ENCODE measurements around the gene KCND2.
"Not testable (repeated sequence)": the region's sequence is repeated elsewhere in the genome, so short reads cannot be mapped to it uniquely, and the experiment has no call there.

KCND2 gene

DNA sequence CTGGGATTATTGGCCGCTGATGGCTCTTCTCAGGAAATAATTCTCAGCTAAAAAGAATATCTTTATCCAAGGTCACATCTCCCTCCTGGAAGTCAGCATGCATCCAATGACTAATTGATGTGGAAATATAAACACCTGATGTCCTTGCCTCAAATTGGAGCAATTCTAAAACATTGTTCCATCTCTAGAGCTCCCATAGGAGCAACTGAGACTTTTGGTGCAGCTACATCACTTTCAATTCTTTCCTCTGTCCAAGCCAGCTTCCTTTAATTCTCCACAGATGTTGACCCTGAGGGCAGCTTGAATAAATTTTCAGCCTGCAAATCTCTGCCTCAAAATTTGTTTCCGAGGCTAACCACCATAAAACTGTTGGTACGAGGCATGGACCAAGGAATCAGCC is 43.9 kb upstream of the KCND2 start:
- DNase-seq (no peak), ATAC-seq (ENCODE audit: insufficient read depth, low read depth) (no peak)
- H2AFZ ChIP-seq (ENCODE audit: low read depth, low read length): no peak overlapping the region
- H3K4me2 ChIP-seq (ENCODE audit: insufficient read depth, low read length): no peak overlapping the region
- no peaks in the 10 kb centered on the region for H3K27me3 ChIP-seq (ENCODE audit: insufficient read depth, low read length, poor library complexity)
- H3K9ac ChIP-seq (ENCODE audit: low read depth, low read length): no peak overlapping the region
- TF ChIP-seq EZH2 (IDR thresholded peaks at IDR 0.05; ENCODE audit: borderline replicate concordance, low read depth, low read length, severe bottlenecking) (no peak), CTCF (IDR thresholded peaks at IDR 0.05; ENCODE audit: borderline replicate concordance, extremely low read depth, low read length, poor library complexity, severe bottlenecking) (no peak)
- H4K20me1 ChIP-seq (ENCODE audit: insufficient read depth, low read length): no peaks in the 10 kb centered on the region
- no peak overlapping the region for H3K27ac ChIP-seq (ENCODE audit: low read length)
- no peaks in the 10 kb centered on the region for H3K4me1 ChIP-seq (ENCODE audit: insufficient read depth, low read length)
- no peaks in the 10 kb centered on the region for H3K79me2 ChIP-seq (ENCODE audit: insufficient read depth, low read length)
- H3K9me3 ChIP-seq (ENCODE audit: insufficient read depth, low read length, severe bottlenecking): no peaks in the 10 kb centered on the region
- H3K36me3 ChIP-seq (ENCODE audit: insufficient read depth, low read length): no peaks in the 10 kb centered on the region
- H3K4me3 ChIP-seq (ENCODE audit: low read depth in 1 of 2, low read length in 2 of 2): no peak overlapping the region

DNA sequence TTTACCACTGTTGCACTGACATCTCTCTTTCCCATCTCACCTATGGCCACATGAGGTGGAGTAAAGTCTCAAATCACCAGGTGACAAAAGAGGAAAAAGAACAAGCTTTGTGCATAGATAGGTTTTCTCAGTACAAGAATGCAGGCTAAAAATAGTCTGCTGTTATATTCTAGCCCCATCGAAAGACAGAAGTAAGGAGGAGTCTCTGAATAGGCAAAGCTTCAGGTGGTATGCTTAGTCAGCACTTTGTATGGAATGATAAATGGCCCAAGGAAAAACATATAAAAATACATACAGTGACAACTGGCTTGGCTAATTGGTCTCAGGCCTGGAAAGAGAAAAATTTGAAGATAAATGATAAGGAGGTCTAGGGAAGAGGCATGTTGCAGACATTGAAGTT is 39.6 kb upstream of the KCND2 start:
- Histone ChIP-seq H2AFZ (ENCODE audit: low read depth, low read length) (no peak overlapping the region), H3K27ac (ENCODE audit: low read length) (no peak overlapping the region)
- ATAC-seq (ENCODE audit: insufficient read depth, low read depth): no peak

DNA sequence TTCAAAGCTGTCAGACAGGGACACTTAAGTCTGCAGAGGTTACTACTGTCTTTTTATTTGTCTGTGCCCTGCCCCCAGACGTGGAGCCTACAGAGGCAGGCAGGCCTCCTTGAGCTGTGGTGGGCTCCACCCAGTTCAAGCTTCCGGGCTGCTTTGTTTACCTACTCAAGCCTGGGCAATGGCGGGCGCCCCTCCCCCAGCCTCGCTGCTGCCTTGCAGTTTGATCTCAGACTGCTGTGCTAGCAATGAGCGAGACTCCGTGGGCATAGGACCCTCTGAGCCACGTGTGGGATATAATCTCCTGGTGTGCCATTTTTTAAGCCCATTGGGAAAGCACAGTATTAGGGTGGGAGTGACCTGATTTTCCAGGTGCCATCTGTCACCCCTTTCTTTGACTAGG is 32.6 kb upstream of the KCND2 start:
- H3K4me1 ChIP-seq (ENCODE audit: insufficient read depth, low read length); H3K4me3 ChIP-seq (ENCODE audit: low read depth in 1 of 2, low read length in 2 of 2); H3K79me2 ChIP-seq (ENCODE audit: insufficient read depth, low read length); H4K20me1 ChIP-seq (ENCODE audit: insufficient read depth, low read length); H3K27ac ChIP-seq (ENCODE audit: low read length); H3K9ac ChIP-seq (ENCODE audit: low read depth, low read length); H3K4me2 ChIP-seq (ENCODE audit: insufficient read depth, low read length); H3K9me3 ChIP-seq (ENCODE audit: insufficient read depth, low read length, severe bottlenecking); ATAC-seq (ENCODE audit: insufficient read depth, low read depth); H3K27me3 ChIP-seq (ENCODE audit: insufficient read depth, low read length, poor library complexity); H3K36me3 ChIP-seq (ENCODE audit: insufficient read depth, low read length); H2AFZ ChIP-seq (ENCODE audit: low read depth, low read length); DNase-seq: not testable (repeated sequence)

More for the DNA sequence above, 39.6 kb upstream of the KCND2 start:
- no peak overlapping the region for H3K4me3 ChIP-seq (ENCODE audit: low read depth in 1 of 2, low read length in 2 of 2)
- no peaks in the 10 kb centered on the region for H3K36me3 ChIP-seq (ENCODE audit: insufficient read depth, low read length)
- no peak for DNase-seq
- H3K4me1 ChIP-seq (ENCODE audit: insufficient read depth, low read length): no peaks in the 10 kb centered on the region
- no peak overlapping the region for H3K9ac ChIP-seq (ENCODE audit: low read depth, low read length)
- no peak for TF ChIP-seq CTCF (IDR thresholded peaks at IDR 0.05; ENCODE audit: borderline replicate concordance, extremely low read depth, low read length, poor library complexity, severe bottlenecking)
- TF ChIP-seq EZH2 (IDR thresholded peaks at IDR 0.05; ENCODE audit: borderline replicate concordance, low read depth, low read length, severe bottlenecking): no peak
- no peaks in the 10 kb centered on the region for H4K20me1 ChIP-seq (ENCODE audit: insufficient read depth, low read length)
- no peaks in the 10 kb centered on the region for H3K9me3 ChIP-seq (ENCODE audit: insufficient read depth, low read length, severe bottlenecking)
- H3K27me3 ChIP-seq (ENCODE audit: insufficient read depth, low read length, poor library complexity): no peaks in the 10 kb centered on the region
- H3K79me2 ChIP-seq (ENCODE audit: insufficient read depth, low read length): no peaks in the 10 kb centered on the region
- no peak overlapping the region for H3K4me2 ChIP-seq (ENCODE audit: insufficient read depth, low read length)

GRCh38 chr7:120241973-120242372 is 31.0 kb upstream of the KCND2 start:
- no peaks in the 10 kb centered on the region for H3K36me3 ChIP-seq (ENCODE audit: insufficient read depth, low read length)
- H3K4me3 ChIP-seq (ENCODE audit: low read depth in 1 of 2, low read length in 2 of 2): no peak overlapping the region
- no peak for DNase-seq
- ATAC-seq (ENCODE audit: insufficient read depth, low read depth): no peak
- H3K79me2 ChIP-seq (ENCODE audit: insufficient read depth, low read length): no peaks in the 10 kb centered on the region
- no peak for TF ChIP-seq EZH2 (IDR thresholded peaks at IDR 0.05; ENCODE audit: borderline replicate concordance, low read depth, low read length, severe bottlenecking)
- no peak for TF ChIP-seq CTCF (IDR thresholded peaks at IDR 0.05; ENCODE audit: borderline replicate concordance, extremely low read depth, low read length, poor library complexity, severe bottlenecking)
- H3K4me1 ChIP-seq (ENCODE audit: insufficient read depth, low read length): no peaks in the 10 kb centered on the region
- H3K27me3 ChIP-seq (ENCODE audit: insufficient read depth, low read length, poor library complexity): no peaks in the 10 kb centered on the region
- H3K4me2 ChIP-seq (ENCODE audit: insufficient read depth, low read length): no peak overlapping the region
- H2AFZ ChIP-seq (ENCODE audit: low read depth, low read length): no peak overlapping the region
- no peaks in the 10 kb centered on the region for H4K20me1 ChIP-seq (ENCODE audit: insufficient read depth, low read length)
- H3K9me3 ChIP-seq (ENCODE audit: insufficient read depth, low read length, severe bottlenecking): no peaks in the 10 kb centered on the region
- H3K9ac ChIP-seq (ENCODE audit: low read depth, low read length): no peak overlapping the region
- no peak overlapping the region for H3K27ac ChIP-seq (ENCODE audit: low read length)

Measured in DND-41 (cell line).